Activated naive CD8-positive, alpha-beta T cell treated with anti-CD3 and anti-CD28 coated beads, Interleukin-2, amount 50 U/mL, for 24 hours (primary cell): ENCODE data around the gene KLHL3.

ENCODE experiments used
- ATAC-seq: fragments of 150-1000 bp; cut with Tn5 transposase; one replicate; pipeline ENCODE4 v1.10.0; 2021
- DNase-seq: peaks from one replicate; pipeline ENCODE4 v3.0.0; 2021
- H3K27ac Mint-ChIP-seq: one replicate; pipeline ENCODE4 v1.8.0; 2021; ENCODE audit warnings: mild to moderate bottlenecking, mixed read lengths
- H3K27me3 Mint-ChIP-seq: one replicate; pipeline ENCODE4 v1.8.0; 2021; ENCODE audit warnings: mixed read lengths
- H3K36me3 Mint-ChIP-seq: one replicate; pipeline ENCODE4 v1.8.0; 2021; ENCODE audit warnings: low read depth, mixed read lengths
- H3K4me1 Mint-ChIP-seq: one replicate; pipeline ENCODE4 v1.8.0; 2021; ENCODE audit warnings: mixed read lengths
- H3K4me3 Mint-ChIP-seq: one replicate; pipeline ENCODE4 v1.8.0; 2021; ENCODE audit warnings: mild to moderate bottlenecking, moderate library complexity, mixed read lengths
- H3K9me3 Mint-ChIP-seq: one replicate; pipeline ENCODE4 v1.8.0; 2021; ENCODE audit warnings: mixed read lengths

Gene KLHL3

DNA sequence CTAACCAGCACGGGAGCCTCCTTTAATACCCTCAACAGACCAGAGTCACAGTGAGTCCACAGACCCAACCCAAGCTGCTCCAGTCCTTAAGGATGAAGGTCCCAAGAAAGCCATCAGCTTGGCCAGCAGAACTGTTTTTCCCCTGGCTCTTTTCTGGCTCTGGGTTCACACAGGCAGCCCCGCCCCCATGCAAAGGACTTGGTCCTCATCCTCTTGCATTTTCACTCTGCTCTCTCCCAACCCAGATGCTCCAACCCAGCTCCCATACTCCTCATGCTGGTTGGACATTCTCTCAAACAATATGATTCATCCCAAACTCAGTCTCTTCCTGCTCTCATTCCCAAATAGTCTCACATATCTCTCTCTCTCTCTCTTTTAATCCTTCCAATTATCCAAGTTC is 162.5 kb downstream of the KLHL3 start:
- Mint-ChIP-seq H3K4me3 (no peak overlapping the region), H3K27me3 (peaks cover 19% of the 10 kb centered on the region), H3K4me1 (no peaks in the 10 kb centered on the region), H3K27ac (no peak overlapping the region), H3K36me3 (no peaks in the 10 kb centered on the region), H3K9me3 (no peaks in the 10 kb centered on the region)
- no peak for DNase-seq
- no peak for ATAC-seq

DNA sequence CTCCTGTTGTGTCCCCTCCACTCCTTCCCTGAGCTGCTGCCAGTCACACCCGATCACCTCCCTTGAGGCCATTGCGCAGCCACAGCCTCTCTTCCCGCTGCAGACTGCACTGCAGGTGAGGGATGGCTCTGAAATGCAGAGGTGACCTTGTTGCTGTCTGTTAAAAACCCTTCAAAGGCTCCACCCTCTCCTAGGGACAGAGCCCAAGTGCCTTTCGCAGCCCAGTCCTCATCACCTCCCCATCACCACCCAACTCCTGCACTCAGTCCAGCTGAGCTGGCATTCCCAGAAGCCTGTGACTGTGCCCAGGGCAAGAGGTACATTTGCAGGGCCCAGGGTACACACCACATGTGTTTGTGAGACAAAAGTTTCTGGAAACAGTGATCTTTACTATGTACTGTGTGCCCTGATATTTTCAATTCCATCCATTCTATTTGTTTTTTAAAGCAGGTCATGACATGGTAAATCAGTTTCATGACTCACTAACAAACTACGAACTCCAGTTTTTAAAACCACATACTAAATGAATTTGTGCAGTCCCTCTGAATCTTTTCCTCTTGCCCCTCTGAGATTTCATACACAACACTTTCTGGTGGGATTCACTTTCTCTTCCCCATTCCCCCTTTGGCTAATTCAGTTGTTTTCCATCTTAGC is 163.7 kb downstream of the KLHL3 start:
- Mint-ChIP-seq H3K27ac (no peak overlapping the region), H3K9me3 (no peaks in the 10 kb centered on the region), H3K36me3 (no peaks in the 10 kb centered on the region), H3K4me3 (no peak overlapping the region), H3K27me3 (peaks cover 21% of the 10 kb centered on the region), H3K4me1 (no peaks in the 10 kb centered on the region)
- no peak for ATAC-seq
- DNase-seq = no peak

DNA sequence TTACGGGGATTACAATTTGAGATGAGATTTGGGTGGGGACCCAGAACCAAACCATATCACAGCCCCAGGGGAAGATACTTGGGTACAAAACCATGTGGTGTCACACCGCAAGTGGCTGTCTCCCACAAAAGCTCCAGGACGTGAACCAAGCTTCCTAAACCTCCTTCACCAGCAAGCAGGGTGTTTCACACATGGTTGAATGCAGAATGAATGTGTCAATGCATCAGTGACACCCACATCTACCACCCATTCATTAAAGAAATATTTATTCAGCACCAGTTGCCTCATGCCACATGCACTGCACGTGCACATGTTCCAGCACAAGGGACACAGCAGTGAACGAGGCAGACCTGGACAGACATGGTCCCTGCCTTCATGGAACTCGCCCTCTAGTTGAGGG is 165.8 kb downstream of the KLHL3 start:
- DNase-seq (no peak), ATAC-seq (no peak)
- Mint-ChIP-seq H3K36me3 (no peaks in the 10 kb centered on the region), H3K27me3 (peaks cover 34% of the 10 kb centered on the region), H3K4me3 (no peak overlapping the region), H3K27ac (no peak overlapping the region), H3K9me3 (no peaks in the 10 kb centered on the region), H3K4me1 (no peaks in the 10 kb centered on the region)
